GM19372 (cell line): ENCODE data around the gene FJX1.

Source experiments
- ATAC-seq: cut with Tn5 transposase; IDR thresholded peaks from one replicate; pipeline ENCODE4 v1.9.1; 2021; ENCODE audit warnings: mild to moderate bottlenecking, low read depth, moderate library complexity; ENCODE audit not compliant: unreplicated experiment

FJX1 gene, protein sequence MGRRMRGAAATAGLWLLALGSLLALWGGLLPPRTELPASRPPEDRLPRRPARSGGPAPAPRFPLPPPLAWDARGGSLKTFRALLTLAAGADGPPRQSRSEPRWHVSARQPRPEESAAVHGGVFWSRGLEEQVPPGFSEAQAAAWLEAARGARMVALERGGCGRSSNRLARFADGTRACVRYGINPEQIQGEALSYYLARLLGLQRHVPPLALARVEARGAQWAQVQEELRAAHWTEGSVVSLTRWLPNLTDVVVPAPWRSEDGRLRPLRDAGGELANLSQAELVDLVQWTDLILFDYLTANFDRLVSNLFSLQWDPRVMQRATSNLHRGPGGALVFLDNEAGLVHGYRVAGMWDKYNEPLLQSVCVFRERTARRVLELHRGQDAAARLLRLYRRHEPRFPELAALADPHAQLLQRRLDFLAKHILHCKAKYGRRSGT

DNA sequence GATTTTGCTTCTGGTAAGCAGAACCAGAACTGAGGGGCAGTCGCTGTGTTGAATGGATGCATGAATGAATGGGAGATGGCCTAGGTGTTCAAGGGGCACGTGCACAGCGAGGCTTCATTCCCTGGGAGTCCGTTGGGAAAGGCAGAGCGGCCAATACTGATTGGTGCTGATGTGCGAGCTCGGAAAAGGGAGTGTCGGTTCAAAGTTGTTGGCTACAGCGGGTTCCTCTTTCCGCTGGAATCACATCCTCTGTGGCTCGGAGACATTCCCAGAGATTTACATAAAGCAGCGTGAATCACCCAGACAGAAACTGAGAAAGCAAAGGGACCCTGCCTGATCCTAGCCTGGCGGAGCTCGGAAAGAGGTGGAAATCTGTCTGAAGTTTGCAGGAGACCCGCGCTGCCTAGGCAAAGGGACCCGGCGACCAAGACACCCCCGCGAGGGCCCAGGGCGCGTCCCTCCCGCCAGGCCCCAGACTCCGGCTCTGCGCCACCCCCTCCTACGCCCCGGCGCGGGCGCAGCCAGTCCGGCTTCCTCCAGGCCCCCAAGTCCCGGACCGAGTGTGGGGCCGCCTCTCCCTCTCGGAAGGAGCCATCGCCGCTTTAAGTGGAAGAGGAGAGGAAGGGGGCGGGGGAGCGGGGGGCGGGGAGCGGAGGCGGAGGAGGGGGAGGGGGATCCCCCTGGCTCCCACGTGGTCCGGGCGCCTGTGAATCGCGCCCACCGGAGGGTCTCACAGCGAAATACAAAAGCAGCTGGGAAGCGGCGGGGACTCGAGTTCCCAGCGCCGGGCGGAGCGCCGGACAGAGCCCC is at the start of gene FJX1:
Gene FJX1, plus strand, starts transcription at position 774 of the 810 bp plus-strand sequence. CDS start 177 bp downstream, outside the sequence.
- peak; percentile 25 for ATAC-seq

DNA sequence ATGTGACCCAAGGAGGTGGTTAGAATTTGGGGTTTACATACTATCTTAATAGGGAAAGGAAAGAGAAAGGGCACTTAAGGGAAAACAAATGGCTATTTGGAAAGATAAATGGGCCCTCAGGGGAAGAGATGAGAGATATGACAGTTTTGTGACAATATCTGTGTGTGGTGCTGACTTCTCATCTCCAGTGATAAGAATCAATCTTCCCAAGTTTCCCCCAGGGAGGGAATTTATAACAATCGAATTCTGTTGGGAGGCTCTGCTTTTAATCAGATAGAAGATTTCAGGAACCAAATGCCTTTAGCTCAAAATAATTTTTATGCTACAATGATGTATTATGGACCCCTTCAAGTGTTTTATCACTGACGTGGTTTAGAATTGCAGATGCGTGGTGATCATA is 46.6 kb upstream of the FJX1 start:
- no peak for ATAC-seq

- no peak for ATAC-seq
Measured at GRCh38 chr11:35579557-35580396, 38.5 kb upstream of the FJX1 start.

GRCh38 chr11:35580397-35580781 is 37.9 kb upstream of the FJX1 start:
- no peak for ATAC-seq

- ATAC-seq = no peak
Measured at GRCh38 chr11:35582033-35582432, 36.2 kb upstream of the FJX1 start.

- ATAC-seq = no peak
Measured at GRCh38 chr11:35583126-35583525, 35.1 kb upstream of the FJX1 start.

DNA sequence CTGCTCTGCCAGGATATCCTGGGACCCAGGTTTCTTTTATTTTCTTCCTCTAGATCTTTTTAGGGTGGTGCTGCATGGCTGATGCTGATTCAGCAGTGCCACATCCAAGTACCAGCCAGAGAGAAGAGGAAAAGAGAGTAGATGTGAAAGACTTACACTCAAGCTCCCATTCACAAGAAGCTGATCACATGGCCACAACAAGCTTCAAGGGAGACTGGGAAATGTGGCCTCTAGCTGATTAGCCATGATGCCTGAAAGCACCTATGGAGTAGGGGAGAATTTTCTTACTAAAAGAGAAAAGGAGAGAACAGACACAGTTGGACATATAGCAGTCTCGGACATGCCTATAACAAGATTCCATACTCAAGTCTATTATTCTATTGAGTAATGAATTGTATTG is 34.4 kb upstream of the FJX1 start:
- ATAC-seq = no peak

DNA sequence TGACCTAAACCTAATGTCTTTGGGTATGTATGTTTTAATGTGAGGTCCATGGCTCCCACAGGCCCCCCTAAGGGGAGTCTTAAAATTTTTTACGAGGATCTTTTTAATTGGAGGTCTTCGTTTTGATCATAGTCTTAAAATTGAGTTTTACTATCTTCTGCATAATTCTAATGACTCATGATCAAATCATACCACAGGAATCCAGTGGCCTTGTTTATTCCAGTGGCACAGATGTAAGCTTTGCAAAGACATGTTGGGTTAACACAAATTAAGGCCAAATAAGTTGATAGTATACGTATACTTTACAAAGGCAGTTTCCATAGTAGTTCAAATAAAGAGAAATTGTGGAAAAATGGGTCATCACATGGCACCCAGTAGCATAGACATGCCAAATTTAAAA is 33.9 kb upstream of the FJX1 start:
- ATAC-seq = no peak

- ATAC-seq = no peak
Measured at GRCh38 chr11:35585416-35585815, 32.8 kb upstream of the FJX1 start.

DNA sequence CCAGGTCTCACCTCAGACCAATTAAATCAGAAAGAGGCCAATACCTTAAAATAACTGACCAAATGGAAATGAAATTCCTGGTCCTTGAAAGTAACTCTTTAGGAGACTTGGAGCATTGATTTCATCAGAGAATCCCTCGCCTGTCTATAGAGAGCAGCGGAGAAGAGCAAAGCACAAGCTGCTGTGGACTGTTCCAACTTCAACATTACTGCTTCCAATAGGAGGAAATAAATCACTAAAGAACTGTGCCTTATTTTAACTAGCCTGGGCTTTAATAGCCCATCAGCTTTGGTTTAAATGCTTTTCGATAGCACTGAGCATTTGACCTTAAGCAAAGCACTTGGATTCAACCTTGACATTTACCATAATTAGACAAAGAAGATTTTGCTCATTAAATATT is 32.0 kb upstream of the FJX1 start:
- no peak for ATAC-seq

- no peak for ATAC-seq
Measured at GRCh38 chr11:35587972-35588371, 30.3 kb upstream of the FJX1 start.

DNA sequence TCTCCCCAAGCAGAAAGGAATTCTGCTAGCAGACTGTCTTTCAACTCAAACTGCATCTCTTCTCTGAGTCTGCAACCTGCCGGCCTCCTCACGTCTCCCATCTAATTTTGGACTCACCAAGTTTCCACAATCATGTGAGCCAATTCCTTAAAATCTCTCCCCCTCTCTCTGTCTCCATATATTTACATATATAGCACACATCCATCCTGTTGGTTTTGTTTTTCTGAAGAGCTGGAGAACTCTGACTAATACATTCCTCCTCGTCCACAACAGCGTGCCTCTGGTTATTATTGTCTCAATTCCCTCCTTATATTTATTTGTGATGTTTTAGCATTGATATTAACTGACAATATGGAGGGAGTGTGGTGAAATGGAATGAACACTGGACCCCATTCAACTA is 29.6 kb upstream of the FJX1 start:
- ATAC-seq = no peak

GRCh38 chr11:35589281-35589680 is 29.0 kb upstream of the FJX1 start:
- ATAC-seq = no peak

GRCh38 chr11:35590412-35590811 is 27.8 kb upstream of the FJX1 start:
- ATAC-seq = no peak

DNA sequence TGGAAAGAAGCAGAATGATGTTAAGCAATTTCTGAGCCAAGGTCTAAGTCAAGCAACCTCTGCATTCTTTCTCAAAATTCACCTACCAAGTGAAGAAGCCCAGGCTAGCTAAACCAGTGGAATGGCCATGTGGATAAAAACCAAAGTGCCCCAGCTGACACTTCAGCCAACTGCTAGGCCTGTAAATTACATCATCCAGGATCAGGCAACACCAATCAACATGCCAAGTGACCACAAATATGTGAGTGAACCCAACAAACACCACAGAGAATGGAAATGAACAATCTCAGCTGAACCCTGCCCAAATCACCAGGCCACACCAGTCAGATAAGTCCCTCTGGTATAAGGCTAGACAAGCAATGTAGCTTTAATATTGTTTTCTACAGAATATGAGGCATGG is 25.1 kb upstream of the FJX1 start:
- ATAC-seq = no peak

DNA sequence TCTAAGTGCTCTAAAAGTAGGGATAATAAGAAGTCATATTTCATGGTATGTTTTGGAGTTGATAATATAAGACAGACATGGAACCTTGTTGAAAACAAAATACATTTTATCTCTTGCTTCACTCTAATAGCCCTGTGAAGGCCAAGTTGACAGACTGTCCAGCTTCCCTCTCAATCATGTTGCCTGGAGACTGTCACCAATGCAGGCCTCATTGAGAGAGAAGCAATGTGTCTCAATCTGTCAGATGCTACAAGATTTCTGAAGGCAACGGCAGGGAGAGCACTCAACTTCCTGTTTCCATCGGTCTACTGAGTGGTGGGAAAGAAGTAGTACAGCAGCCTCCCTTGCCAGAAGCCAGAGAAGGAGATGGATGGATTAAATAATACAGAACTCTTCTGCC is 23.6 kb upstream of the FJX1 start:
- no peak for ATAC-seq

- ATAC-seq = peak; percentile 58
Measured at GRCh38 chr11:35598254-35599125, 19.8 kb upstream of the FJX1 start.

GRCh38 chr11:35600331-35600838 is 17.9 kb upstream of the FJX1 start:
- no peak for ATAC-seq

- no peak for ATAC-seq
Measured at GRCh38 chr11:35602160-35602793, 16.0 kb upstream of the FJX1 start.
